HFFc6 (cell line): ENCODE data around the gene AGER. TPM values are rescaled to one million over a fixed set of nuclear protein-coding genes. Genes with fewer than 3 reads are reported as not detected.
"Not testable (repeated sequence)": the region's sequence is repeated elsewhere in the genome, so short reads cannot be mapped to it uniquely, and the experiment has no call there.

Experiments used
- DNase-seq: peaks from one replicate; pipeline ENCODE4 v3.0.0-alpha.2; 2018
- H3K27ac Mint-ChIP-seq: 2 replicates; pipeline ENCODE4 v1.8.0; 2020; ENCODE audit warnings: mild to moderate bottlenecking, mixed read lengths
- H3K27me3 Mint-ChIP-seq: 2 replicates; pipeline ENCODE4 v1.8.0; 2021; ENCODE audit warnings: mild to moderate bottlenecking, moderate library complexity, mixed read lengths; ENCODE audit not compliant: insufficient read depth
- H3K36me3 Mint-ChIP-seq: 2 replicates; pipeline ENCODE4 v1.8.0; 2021; ENCODE audit warnings: low read depth, mixed read lengths
- H3K4me1 Mint-ChIP-seq: 2 replicates; pipeline ENCODE4 v1.8.0; 2020; ENCODE audit warnings: low read depth, mixed read lengths
- H3K4me3 Mint-ChIP-seq: 2 replicates; pipeline ENCODE4 v1.8.0; 2020; ENCODE audit warnings: mild to moderate bottlenecking, moderate library complexity, mixed read lengths
- H3K9me3 Mint-ChIP-seq: 2 replicates; pipeline ENCODE4 v1.8.0; 2020; ENCODE audit warnings: mild to moderate bottlenecking, mixed read lengths
- CTCF ChIP-seq: fragments of 200-600 bp; sonication (generic); IDR thresholded peaks from 2 replicates; pipeline ENCODE4 v1.5.0; 2021; ENCODE audit warnings: antibody characterized with exemption, mild to moderate bottlenecking
- total RNA-seq, 6 experiments: library from RNA; stranded (reverse); fragmentation: NEBNext Ultra II Directional; extraction: Animal tissue kit (Norgen Biotek cat#: 25700); gene quantifications; 2 replicates in 1 of 6; 3 replicates in 5 of 6; pipeline ENCODE4 v1.2.3, GENCODE V29; 2021

Gene AGER
- total RNA-seq, 6 experiments from 2014 or later, result 6.2 to 7.6 (median 6.5) TPM

DNA sequence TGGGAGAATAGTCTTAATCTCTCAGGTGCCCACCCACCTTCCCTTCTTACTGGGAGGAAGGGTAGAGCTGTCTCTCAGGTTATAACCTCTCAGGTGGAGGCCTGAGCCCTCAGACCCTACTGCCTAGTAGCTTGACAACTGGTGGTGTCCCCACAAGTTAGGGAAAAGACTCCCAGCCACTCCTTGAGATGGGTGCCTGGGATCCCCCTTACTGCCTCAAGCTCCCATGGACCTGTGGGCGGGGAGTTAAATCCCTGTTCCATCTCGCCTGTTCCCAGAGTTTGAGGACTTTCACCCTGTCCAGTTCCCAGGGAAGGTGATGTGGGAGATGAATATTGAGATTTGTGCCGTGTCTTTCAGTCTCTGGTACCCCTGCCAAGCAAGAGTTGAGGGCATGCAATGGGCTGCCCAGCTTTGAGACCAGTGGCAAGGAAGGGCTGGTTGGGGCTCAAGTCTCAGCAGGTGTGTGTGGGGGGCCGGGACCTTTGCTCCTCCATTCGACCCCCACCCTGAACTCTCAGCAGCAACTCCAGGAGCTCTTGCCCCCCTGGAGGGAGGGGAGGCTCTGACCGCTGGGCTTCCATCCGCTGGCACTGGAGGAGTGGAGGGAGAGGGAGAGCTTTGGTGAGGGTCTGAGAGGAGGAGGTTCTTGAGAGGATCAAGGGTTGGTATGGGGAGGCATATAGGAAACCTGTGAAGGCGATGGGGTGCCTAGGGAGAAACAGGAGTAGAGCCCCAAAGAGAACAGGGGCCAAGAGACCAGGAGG lies 7.0 kb upstream of the AGER start:
- peaks cover 12% of the 10 kb centered on the region for H3K36me3 Mint-ChIP-seq
- H3K27me3 Mint-ChIP-seq, result no peaks in the 10 kb centered on the region; the same call in 1 of the 2 replicates
- peaks cover 62% of the 10 kb centered on the region for H3K4me1 Mint-ChIP-seq
- H3K4me3 Mint-ChIP-seq, result no peak overlapping the region
- peak overlapping the region; percentile 56 for H3K27ac Mint-ChIP-seq
- DNase-seq, result no peak
- no peak for TF ChIP-seq CTCF
- H3K9me3 Mint-ChIP-seq, result no peaks in the 10 kb centered on the region

GRCh38 chr6:32190054-32190851 lies 6.2 kb upstream of the AGER start, which contains the start of gene PBX2:
Gene PBX2, minus strand, starts transcription at chr6:32190202. Its CDS starts 287 bp downstream, at chr6:32189915.
- H3K27me3 Mint-ChIP-seq, result peaks cover 2% of the 10 kb centered on the region; the same call in 1 of the 2 replicates
- H3K4me3 Mint-ChIP-seq, result peak within 1 kb of the TSS; percentile 93
- H3K9me3 Mint-ChIP-seq, result no peaks in the 10 kb centered on the region
- no peak for TF ChIP-seq CTCF
- H3K36me3 Mint-ChIP-seq, result peaks cover 19% of the 10 kb centered on the region
- H3K27ac Mint-ChIP-seq, result peak within 1 kb of the TSS; percentile 94
- H3K4me1 Mint-ChIP-seq, result peaks cover 69% of the 10 kb centered on the region
- DNase-seq, result peak; percentile 65

DNA sequence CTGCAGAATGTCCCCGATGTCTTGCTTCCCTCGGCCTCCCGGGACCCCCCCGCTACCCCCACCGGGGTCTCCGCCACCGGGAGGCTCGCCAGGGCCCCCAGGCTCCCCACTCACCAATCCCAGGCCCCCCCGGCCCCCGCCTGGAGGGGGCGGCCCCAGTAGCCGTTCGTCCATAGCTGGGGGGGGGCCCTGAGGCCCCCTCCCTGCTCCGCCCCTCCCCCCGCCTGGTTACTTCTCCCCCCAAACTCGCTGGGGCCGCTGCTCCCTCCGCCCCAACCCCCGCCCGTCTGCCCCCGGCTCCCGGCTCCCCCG lies 5.6 kb upstream of the AGER start:
- no peaks in the 10 kb centered on the region for H3K9me3 Mint-ChIP-seq
- no peak for DNase-seq
- TF ChIP-seq CTCF, result no peak
- peaks cover 2% of the 10 kb centered on the region; the same call in 1 of the 2 replicates for H3K27me3 Mint-ChIP-seq
- peaks cover 19% of the 10 kb centered on the region for H3K36me3 Mint-ChIP-seq
- H3K4me3 Mint-ChIP-seq, result peak overlapping the region; percentile 93
- peak overlapping the region; percentile 88 for H3K27ac Mint-ChIP-seq
- peaks cover 64% of the 10 kb centered on the region for H3K4me1 Mint-ChIP-seq

DNA sequence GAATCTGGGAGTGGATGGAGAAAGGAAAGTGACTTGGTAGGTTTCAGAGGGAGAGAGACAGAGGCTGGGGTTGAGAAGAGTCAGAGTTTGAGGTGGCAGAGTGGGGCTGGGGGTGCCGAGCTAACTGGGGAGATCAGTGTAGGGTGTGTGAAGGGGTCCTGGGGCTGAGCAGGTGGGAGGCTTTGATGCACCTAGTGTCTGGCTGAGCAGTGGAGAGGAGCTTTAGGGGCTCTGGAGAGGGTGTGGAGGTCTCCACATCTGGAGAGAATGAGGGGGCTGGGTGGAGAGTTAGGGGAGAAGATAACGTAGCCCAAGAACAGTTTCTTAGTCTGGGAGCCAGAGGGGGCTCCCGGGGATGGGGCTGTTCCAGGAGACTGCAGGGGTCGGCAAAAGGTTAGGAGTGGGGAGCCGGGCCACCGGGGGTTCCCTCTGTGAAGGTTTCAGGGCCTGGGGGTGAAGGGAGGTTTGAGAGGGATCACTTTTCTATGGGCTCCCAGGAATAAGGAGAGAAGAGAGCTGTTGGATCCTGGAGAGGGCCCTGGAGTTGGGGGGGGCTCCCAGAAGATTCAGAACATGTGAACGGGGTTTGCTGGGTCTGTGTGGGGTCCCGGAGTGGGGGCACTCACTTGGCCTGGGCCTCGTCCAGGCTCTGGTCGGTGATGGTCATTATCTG lies 5.2 kb upstream of the AGER start:
- Mint-ChIP-seq H3K9me3 (no peaks in the 10 kb centered on the region), H3K27me3 (peaks cover 2% of the 10 kb centered on the region; the same call in 1 of the 2 replicates), H3K27ac (peak overlapping the region; percentile 88), H3K4me1 (peaks cover 59% of the 10 kb centered on the region), H3K36me3 (peaks cover 19% of the 10 kb centered on the region), H3K4me3 (peak overlapping the region; percentile 93)
- TF ChIP-seq CTCF, result no peak
- no peak for DNase-seq

GRCh38 chr6:32188381-32189068 lies 4.5 kb upstream of the AGER start:
- peak; percentile 14 for DNase-seq
- Mint-ChIP-seq H3K36me3 (peaks cover 19% of the 10 kb centered on the region), H3K9me3 (no peaks in the 10 kb centered on the region), H3K27me3 (peaks cover 4% of the 10 kb centered on the region), H3K27ac (peak overlapping the region; percentile 88), H3K4me3 (peak overlapping the region; percentile 93), H3K4me1 (peaks cover 53% of the 10 kb centered on the region)
- TF ChIP-seq CTCF, result no peak

- not testable (repeated sequence) for H3K27me3 Mint-ChIP-seq, DNase-seq, H3K9me3 Mint-ChIP-seq
- H3K27ac Mint-ChIP-seq, result peak overlapping the region; percentile 88
- H3K36me3 Mint-ChIP-seq, result peaks cover 19% of the 10 kb centered on the region
- peak overlapping the region; percentile 93 for H3K4me3 Mint-ChIP-seq
- H3K4me1 Mint-ChIP-seq, result peaks cover 48% of the 10 kb centered on the region
These were observed 3.8 kb upstream of the AGER start for GRCh38 chr6:32187725-32188380.
